Measurements from ENCODE around the gene KRT37.

Gene KRT37

DNA sequence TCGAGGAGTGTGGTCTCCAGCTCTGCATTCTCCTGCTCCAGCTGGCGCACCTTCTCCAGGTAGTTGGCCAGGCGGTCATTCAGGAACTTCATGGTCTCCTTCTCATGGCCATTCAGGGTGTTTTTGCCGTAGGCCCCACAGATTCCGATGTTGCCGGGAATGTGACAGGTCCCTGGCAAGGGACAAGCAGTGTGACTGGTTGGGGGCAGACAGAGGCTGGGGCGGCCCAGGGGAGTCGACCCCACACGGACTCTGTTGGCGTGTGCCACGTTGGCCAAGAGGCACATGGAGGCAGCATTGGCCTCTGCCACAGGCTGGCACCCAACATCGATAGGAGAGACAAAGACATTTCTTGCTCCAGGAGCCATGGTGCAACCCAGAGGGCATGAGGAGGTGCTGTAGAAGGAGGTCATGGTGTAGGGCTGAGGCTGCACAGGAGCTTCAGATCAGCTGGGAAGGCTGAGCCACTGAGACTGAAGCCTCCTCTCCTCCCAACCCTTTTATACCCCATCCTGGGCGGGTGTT lies at the start of gene KRT37:
Gene KRT37 (minus strand): TSS at position 475 of the 525 bp plus-strand sequence. CDS start 62 bp downstream, at position 413.
- no peak for DNase-seq

DNA sequence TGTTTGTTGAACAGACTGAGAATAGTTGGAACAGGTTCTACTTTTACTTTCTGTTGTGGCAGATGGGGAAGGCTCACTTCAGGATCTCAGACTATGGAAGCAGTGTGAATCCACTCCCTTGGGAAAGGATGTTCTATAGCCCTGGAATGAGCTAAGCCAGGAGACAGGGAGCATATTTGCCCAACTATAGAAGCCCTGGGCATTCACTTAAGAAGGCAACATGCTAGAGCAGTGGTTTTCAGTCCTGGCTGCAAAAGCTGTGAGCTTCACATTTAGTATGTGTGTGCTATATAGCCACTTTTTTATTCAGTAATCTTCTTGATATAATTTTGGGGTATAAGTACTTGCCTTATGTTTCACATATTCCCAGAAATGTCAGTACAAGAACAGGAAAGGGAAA lies 44.0 kb upstream of the KRT37 start:
- DNase-seq: no peak

- no peak for DNase-seq
These were observed 43.2 kb upstream of the KRT37 start for GRCh38 chr17:41467561-41467960.

GRCh38 chr17:41466988-41467387 lies 42.6 kb upstream of the KRT37 start, which contains the start of gene KRT32:
KRT32 (minus strand) TSS chr17:41467386; CDS start chr17:41467325, 61 bp downstream.
- no peak for DNase-seq

DNA sequence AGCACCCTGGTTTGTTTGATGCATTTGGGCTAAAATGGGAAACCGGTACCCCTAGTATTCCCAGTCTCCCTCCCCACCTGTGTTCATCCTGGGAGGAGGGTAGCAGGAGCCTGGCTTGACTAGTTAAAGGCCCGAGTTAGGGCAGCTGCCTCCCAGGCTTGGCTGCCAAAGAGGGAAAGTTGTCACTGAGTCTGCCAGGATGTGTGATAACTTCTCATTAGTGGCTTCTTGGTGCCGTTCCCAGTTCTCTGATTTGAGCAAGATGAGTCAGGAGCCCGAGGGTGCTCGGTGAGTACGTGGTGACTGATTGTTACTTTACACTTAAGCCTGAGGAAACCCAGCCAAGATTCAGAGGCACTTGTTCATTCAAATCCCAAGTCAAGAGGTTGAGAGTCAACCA lies 40.3 kb upstream of the KRT37 start:
- DNase-seq: no peak

GRCh38 chr17:41464173-41464572 lies 39.8 kb upstream of the KRT37 start:
- no peak for DNase-seq

DNA sequence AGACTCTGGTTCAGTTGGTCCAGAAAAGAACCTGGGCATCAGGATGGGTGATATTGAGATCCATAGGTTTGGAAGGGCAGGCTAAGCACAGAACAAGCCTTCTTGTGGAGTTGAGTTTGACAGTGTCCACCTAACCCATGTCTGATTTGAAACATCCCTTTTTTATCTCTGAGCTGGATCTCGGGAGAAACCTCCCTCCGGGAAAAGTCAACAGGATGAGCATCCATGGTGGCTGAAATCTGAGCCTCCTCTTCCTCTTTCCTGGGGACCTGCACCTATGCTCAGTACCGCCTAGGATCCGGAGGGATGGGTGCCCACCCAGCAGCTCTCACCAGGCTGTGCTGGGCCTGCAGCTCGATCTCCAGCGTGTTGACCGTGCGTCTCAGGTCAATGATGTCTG lies 39.4 kb upstream of the KRT37 start:
- DNase-seq: no peak

- no peak for DNase-seq
These were observed 38.3 kb upstream of the KRT37 start for GRCh38 chr17:41462705-41463104.

GRCh38 chr17:41457676-41458075 lies 33.3 kb upstream of the KRT37 start:
- DNase-seq: no peak

GRCh38 chr17:41456204-41456603 lies 31.8 kb upstream of the KRT37 start:
- DNase-seq: no peak

- DNase-seq: no peak
These were observed 30.9 kb upstream of the KRT37 start for GRCh38 chr17:41455236-41455635.

- no peak for DNase-seq
These were observed 28.7 kb upstream of the KRT37 start for GRCh38 chr17:41453066-41453465.

DNA sequence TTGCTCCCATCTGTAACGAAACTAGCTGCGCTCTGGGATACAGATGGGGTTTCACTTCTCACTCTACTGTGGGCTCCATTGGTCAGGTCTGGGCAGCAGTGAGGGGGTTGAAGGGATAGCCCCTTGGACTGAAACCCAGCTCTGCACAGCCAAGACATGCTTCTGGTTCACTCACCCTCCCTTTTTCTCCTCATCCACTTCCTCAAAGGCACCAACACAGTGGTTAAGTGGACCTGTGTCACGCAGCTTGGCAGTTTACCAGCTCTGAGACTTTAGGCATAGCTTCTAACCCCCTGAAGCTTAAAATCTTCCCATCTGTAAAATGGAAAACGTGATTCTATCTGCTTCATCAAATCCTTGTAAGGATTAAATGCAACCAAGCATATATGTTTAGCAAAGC lies 27.9 kb upstream of the KRT37 start:
- no peak for DNase-seq

- DNase-seq: no peak
These were observed 26.9 kb upstream of the KRT37 start for GRCh38 chr17:41451154-41451728.

GRCh38 chr17:41449008-41449407 lies 24.6 kb upstream of the KRT37 start:
- DNase-seq: no peak

- DNase-seq: no peak
These were observed 24.1 kb upstream of the KRT37 start for GRCh38 chr17:41448506-41448905.

DNA sequence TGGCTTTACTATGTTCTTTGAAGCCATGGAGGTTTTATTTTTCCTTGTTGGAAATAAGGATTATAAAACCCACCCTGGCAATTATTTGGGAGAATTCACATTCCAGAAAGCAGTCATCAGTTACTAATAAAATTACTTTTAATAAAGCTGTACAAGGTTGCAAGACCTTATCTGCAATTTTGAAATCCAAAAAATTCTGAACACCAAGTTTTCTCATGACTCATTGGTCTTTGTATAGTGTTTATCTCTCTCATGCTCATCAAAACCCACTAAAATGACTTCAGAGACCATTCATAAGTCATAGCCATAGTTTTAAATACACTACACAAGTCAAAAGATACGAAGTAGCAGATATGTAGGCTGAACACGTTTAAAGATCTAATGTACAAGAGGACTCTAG lies 22.4 kb upstream of the KRT37 start:
- DNase-seq: no peak

- no peak for DNase-seq
These were observed 20.3 kb upstream of the KRT37 start for GRCh38 chr17:41444640-41445039.

GRCh38 chr17:41444186-41444585 lies 19.8 kb upstream of the KRT37 start:
- no peak for DNase-seq

GRCh38 chr17:41442739-41443138 lies 18.4 kb upstream of the KRT37 start:
- DNase-seq: no peak

DNA sequence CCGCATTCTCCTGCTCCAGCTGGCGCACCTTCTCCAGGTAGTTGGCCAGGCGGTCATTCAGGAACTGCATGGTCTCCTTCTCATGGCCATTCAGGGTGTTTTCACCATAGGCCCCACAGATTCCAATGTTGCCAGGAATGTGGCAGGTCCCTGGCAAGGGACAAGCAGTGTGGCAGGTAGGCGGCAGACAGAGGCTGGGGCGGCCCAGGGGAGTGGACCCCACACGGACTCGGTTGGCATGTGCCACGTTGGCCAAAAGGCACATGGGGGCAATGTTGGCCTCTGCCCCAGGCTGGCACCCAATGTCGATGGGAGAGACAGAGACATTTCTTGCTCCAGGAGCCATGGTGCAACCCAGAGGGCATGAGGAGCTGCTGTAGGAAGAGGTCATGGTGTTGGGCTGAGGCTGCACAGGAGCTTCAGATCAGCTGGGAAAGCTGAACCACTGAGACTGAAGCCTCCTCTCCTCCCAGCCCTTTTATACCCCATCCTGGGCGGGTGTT lies 16.2 kb upstream of the KRT37 start, which contains the start of gene KRT38:
Gene KRT38 (minus strand): TSS at position 453 of the 503 bp plus-strand sequence. CDS start 62 bp downstream, at position 391.
- DNase-seq: no peak

DNA sequence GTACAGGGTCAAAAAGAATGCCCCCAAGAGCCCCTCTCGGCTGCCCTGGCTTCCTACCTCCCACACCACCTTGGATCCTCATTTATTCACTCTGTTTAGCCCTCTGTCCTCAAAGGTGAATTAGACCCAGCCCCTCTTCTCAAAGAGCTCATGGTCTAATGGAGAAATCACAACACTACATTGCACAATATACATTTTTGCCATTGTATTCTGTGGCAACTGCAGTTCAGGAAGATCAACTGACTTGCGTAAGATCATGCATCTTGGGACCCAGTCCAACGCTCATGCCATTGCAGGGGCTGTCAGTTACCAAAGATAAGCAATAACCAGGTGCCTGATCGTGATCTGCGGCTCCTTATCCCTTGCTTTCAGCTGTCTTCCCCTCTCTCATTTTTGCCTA lies 15.0 kb upstream of the KRT37 start:
- DNase-seq: no peak

DNA sequence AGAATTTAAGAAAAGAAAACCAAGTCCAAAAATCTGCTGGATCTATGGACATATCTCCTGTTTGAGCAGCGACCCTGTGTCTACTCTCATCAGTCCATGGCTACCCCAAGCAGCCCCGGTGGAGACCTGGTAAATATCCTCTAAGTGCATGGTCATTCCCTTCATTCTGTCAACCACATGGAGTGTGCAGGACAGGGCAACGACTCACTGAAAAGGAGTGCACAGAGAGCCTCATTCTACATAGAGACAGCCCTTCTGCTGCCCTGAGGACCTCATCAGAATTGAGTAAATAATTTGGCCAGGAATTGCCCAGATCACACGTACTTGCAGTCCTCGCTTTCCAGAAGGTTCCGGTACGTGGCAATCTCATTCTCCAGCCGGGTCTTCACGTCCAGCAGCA lies 13.4 kb upstream of the KRT37 start:
- no peak for DNase-seq

GRCh38 chr17:41437254-41437653 lies 12.9 kb upstream of the KRT37 start:
- no peak for DNase-seq

GRCh38 chr17:41434415-41434814 lies 10.0 kb upstream of the KRT37 start:
- DNase-seq: no peak

All from CD4-positive, alpha-beta T cell treated with Interleukin-17A for 1 hour (primary cell).